Measurements from ENCODE around the gene PEX19.

The PEX19 gene

DNA sequence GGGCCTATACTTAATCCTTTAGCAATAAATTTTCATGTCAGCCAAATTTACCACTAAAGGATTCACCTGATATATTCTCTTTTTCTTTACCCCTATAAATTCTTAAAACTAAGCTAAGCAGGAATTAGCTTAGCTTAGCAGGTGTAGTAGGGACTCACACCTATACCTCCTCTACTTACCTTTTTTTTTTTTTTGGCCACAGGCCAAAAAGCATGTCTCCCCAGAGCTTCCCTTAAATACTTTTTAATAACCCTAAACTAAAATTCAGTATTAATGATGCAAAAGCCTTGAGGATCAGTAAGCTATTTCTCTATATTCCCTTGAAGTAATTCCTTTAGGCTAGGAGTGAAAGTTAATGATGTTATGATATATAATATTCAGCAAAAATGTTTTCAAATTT lies 56.5 kb downstream of the PEX19 start:
- Histone ChIP-seq H3K9me3 (ENCODE audit: low read length) (no peaks in the 10 kb centered on the region), H3K4me2 (ENCODE audit: low read length) (no peak overlapping the region), H3K79me2 (ENCODE audit: insufficient read depth, low read length) (no peaks in the 10 kb centered on the region), H3K4me1 (ENCODE audit: insufficient read depth, low read length, severe bottlenecking) (no peaks in the 10 kb centered on the region), H3K36me3 (ENCODE audit: insufficient read depth, low read length) (peaks cover 97% of the 10 kb centered on the region), H3F3A (ENCODE audit: insufficient read depth, low read length) (no peaks in the 10 kb centered on the region), H3K27me3 (ENCODE audit: insufficient read depth, low read length) (no peaks in the 10 kb centered on the region), H3K4me3 (ENCODE audit: low read depth, low read length, poor library complexity, severe bottlenecking) (no peak overlapping the region), H3K27ac (ENCODE audit: low read depth, low read length, poor library complexity, severe bottlenecking) (no peak overlapping the region), H4K20me1 (ENCODE audit: insufficient read depth, low read length) (no peaks in the 10 kb centered on the region), H3K9me2 (ENCODE audit: low read depth, low read length) (no peaks in the 10 kb centered on the region), H2AFZ (ENCODE audit: low read length) (no peak overlapping the region), H3K9ac (ENCODE audit: low read length) (no peak overlapping the region)
- no peak for TF ChIP-seq EZH2 (IDR thresholded peaks at IDR 0.05; ENCODE audit: borderline replicate concordance, low read length)
- TF ChIP-seq, protein P1, sequence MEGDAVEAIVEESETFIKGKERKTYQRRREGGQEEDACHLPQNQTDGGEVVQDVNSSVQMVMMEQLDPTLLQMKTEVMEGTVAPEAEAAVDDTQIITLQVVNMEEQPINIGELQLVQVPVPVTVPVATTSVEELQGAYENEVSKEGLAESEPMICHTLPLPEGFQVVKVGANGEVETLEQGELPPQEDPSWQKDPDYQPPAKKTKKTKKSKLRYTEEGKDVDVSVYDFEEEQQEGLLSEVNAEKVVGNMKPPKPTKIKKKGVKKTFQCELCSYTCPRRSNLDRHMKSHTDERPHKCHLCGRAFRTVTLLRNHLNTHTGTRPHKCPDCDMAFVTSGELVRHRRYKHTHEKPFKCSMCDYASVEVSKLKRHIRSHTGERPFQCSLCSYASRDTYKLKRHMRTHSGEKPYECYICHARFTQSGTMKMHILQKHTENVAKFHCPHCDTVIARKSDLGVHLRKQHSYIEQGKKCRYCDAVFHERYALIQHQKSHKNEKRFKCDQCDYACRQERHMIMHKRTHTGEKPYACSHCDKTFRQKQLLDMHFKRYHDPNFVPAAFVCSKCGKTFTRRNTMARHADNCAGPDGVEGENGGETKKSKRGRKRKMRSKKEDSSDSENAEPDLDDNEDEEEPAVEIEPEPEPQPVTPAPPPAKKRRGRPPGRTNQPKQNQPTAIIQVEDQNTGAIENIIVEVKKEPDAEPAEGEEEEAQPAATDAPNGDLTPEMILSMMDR (IDR thresholded peaks at IDR 0.05; ENCODE audit: low read length) = no peak

DNA sequence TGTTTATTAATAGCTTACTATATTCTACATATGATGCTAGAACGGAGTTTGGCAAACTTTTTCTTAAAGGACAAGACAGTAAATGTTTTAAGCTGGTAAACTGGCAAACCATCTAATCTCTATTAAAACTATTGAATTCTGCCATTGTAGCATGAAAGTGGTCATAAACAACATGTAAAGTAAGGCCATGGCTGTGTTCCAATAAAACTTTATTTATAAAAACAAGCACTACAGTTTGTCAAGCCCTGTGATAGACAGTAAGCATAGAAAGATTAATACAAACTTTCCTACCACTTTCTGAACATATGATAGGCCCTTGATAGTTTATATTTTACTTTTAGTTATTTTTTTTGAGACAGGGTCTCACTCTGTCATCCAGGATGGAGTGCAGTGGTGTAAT lies 57.4 kb downstream of the PEX19 start:
- H2AFZ ChIP-seq (ENCODE audit: low read length) = no peak overlapping the region
- no peak overlapping the region for H3K27ac ChIP-seq (ENCODE audit: low read depth, low read length, poor library complexity, severe bottlenecking)
- no peak overlapping the region for H3K4me3 ChIP-seq (ENCODE audit: low read depth, low read length, poor library complexity, severe bottlenecking)
- peaks cover 97% of the 10 kb centered on the region for H3K36me3 ChIP-seq (ENCODE audit: insufficient read depth, low read length)
- H3K79me2 ChIP-seq (ENCODE audit: insufficient read depth, low read length) = no peaks in the 10 kb centered on the region
- H3K9me2 ChIP-seq (ENCODE audit: low read depth, low read length) = no peaks in the 10 kb centered on the region
- no peak overlapping the region for H3K9ac ChIP-seq (ENCODE audit: low read length)
- H3F3A ChIP-seq (ENCODE audit: insufficient read depth, low read length) = no peaks in the 10 kb centered on the region
- no peak overlapping the region for H3K4me2 ChIP-seq (ENCODE audit: low read length)
- H3K9me3 ChIP-seq (ENCODE audit: low read length) = no peaks in the 10 kb centered on the region
- H4K20me1 ChIP-seq (ENCODE audit: insufficient read depth, low read length) = no peaks in the 10 kb centered on the region
- H3K4me1 ChIP-seq (ENCODE audit: insufficient read depth, low read length, severe bottlenecking) = no peaks in the 10 kb centered on the region
- H3K27me3 ChIP-seq (ENCODE audit: insufficient read depth, low read length) = no peaks in the 10 kb centered on the region
- no peak for TF ChIP-seq EZH2 (IDR thresholded peaks at IDR 0.05; ENCODE audit: borderline replicate concordance, low read length)
- TF ChIP-seq, protein P1 (IDR thresholded peaks at IDR 0.05; ENCODE audit: low read length) = no peak

DNA sequence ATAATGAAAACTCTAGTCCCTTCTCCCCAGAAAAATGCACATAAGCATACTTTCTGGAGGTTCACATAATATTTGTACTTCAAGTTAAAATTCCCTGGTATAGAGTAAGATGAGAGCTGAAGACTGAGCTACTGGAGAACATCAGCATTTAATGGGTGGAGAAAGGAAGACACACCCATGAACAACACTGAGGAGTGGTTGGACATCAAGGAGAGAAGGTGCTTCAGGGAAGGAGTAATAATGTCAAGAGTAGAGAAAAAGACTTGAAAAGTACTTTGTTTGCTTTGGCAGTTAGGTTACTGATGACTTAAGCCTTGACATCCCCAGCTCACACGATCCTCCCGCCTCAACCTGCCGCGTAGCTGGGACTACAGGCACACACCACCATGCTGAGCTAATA lies 57.9 kb downstream of the PEX19 start:
- Histone ChIP-seq H3K36me3 (ENCODE audit: insufficient read depth, low read length) (peaks cover 97% of the 10 kb centered on the region), H3K27me3 (ENCODE audit: insufficient read depth, low read length) (no peaks in the 10 kb centered on the region), H3K9ac (ENCODE audit: low read length) (no peak overlapping the region)

More for the DNA sequence above, 57.9 kb downstream of the PEX19 start:
- Histone ChIP-seq H3K4me1 (ENCODE audit: insufficient read depth, low read length, severe bottlenecking) (no peaks in the 10 kb centered on the region), H3K4me3 (ENCODE audit: low read depth, low read length, poor library complexity, severe bottlenecking) (no peak overlapping the region), H3K27ac (ENCODE audit: low read depth, low read length, poor library complexity, severe bottlenecking) (no peak overlapping the region), H3K9me3 (ENCODE audit: low read length) (no peaks in the 10 kb centered on the region), H3K9me2 (ENCODE audit: low read depth, low read length) (no peaks in the 10 kb centered on the region), H4K20me1 (ENCODE audit: insufficient read depth, low read length) (no peaks in the 10 kb centered on the region), H3K79me2 (ENCODE audit: insufficient read depth, low read length) (no peaks in the 10 kb centered on the region), H3K4me2 (ENCODE audit: low read length) (no peak overlapping the region), H3F3A (ENCODE audit: insufficient read depth, low read length) (no peaks in the 10 kb centered on the region), H2AFZ (ENCODE audit: low read length) (no peak overlapping the region)
- TF ChIP-seq, protein P1 (IDR thresholded peaks at IDR 0.05; ENCODE audit: low read length) = no peak
- no peak for TF ChIP-seq EZH2 (IDR thresholded peaks at IDR 0.05; ENCODE audit: borderline replicate concordance, low read length)

All from OCI-LY1 (cell line).